NCI-H2227 treated with DMSO at 0.1 percent for 48 hours (cell line): ENCODE measurements around the gene SLC39A13.

ENCODE experiments used
- DNase-seq: peaks from one replicate; lab custom pipeline; 2025; lab: John Stamatoyannopoulos, UW

Gene SLC39A13

DNA sequence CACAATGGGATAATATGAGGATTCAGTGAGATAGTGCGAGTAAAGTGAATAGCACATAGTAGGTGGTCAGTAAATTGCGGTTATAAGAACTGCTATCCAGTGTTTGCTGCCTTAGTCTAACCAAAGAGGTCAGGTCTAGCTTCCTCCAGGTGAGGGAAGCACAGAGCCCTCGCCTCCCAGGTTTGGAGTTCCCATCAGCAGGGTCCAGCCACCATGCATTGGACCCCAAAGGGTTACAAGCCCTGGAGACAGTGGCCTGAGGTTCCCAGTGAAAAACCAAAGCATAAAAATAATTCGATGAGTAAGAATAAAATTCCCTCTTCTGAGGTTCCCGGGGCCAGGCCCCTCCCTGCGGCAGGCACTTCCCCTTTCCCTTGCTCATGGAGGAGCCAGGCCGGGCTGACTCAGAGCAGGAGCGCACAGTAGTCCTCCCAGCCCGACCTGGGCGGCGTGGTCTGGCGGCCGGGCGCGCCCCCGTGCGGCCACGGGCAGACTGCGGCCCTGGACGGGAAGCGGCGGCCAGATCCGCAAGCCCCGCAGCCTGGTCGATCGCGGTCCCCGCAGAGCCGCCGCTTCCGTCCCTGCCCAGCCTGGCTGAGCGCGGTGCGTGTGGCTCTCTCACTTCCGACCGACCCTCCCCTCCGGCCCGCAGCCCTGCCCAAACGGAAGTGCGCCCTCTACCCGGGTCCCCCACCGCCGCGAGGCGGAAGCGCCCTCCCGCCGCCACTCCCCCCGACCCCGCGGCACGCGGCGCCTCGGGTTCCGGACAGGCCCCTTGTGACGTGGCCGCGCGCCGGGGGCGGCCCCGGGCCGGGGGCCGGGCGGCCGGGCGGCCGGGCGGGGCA lies at the start of gene SLC39A13:
TSS of gene SLC39A13 (plus strand) at position 845 of the 845 bp plus-strand sequence. CDS start 1,505 bp downstream, outside the sequence.
- DNase-seq = peak; percentile 94

DNA sequence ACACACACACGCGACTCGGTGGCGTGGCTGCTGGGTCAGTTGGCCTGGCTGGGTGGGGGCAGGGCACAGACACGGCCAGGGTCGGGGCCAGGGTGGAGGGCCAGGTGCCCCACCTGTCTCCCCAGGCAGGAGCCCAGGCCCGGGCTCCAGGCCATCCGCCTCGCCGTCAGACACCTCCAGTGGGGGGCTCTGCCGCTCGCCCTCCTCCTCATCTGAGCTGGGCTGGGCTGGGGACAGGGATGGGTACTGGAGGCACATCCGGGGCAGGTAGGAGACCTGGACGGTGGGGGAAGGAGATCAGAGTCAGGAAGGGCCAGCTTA lies 49.7 kb upstream of the SLC39A13 start:
- no peak for DNase-seq

DNA sequence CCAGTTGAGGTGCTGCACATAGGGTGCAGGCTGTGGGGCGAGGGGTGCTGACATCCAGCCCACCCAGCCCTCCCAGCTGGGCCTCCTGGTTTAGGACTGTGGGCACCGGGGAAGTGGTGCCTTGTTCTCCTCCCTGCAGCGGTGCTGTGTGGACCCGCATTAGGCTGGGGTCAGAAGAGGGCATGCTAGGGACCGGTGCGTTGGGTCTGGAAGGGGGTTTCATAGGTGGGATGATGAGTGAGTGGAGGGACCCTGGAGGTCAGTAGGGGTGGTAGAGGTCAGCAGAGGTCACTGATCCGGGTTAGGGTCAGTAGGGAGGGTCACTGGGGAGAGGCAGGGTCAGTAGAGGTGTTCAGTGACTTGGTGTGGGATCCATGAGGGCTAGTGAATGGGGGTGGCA lies 49.2 kb upstream of the SLC39A13 start:
- DNase-seq = no peak

DNA sequence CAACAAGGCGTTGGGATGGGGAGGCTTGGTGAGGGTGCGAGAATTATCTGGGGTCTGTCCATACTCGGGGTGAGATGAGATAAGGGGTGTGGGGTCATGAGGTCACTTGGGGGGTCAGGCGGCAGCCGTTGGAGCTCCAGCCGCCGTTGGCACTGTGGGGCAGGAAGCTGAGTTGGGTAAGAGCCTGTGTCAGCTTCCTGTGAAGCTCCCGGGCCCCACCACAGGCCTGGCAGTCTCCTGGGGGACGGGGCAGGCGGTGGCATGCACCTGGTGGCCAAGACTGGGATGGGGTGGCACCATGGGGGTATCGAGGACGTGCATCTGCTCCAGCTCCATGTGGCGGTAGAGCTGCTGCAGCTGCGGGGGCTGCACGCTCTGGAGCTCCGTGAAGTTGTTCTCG lies 48.8 kb upstream of the SLC39A13 start:
- DNase-seq = no peak

DNA sequence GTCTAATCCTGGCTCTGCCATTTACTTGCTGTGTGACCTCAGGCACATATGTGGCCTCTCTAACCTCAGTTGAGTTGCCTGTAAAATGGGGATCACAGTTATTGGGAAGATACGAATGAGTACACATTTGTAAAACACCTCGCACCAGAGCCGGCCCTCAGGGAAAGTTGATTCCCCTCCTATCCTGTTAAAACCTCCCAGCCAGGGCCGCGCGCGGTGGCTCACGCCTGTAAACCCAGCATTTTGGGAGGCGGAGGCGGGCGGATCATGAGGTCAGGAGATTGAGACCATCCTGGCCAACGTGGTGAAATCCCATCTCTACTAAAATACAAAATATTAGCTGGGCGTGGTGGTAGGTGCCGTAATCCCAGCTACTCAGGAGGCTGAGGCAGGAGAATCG lies 48.0 kb upstream of the SLC39A13 start:
- no peak for DNase-seq

DNA sequence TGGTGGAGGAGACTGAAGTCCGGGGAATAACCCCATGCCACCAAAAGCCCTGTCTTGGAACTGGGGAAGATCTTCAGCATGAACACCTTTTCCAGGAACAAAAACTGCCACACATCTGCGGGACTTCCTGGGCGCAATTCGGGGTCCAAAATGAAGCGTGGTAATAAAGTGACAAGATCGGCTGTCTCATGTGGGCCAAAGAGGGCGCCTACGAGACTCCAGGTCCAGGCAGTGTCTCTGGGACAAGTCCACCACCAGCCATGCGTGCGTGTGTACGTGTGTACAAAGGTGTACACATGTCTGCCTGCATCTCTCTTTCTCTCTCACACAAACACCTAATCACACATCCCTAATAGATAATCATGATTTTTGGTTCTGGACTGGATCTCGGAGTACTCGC lies 47.0 kb upstream of the SLC39A13 start:
- no peak for DNase-seq

DNA sequence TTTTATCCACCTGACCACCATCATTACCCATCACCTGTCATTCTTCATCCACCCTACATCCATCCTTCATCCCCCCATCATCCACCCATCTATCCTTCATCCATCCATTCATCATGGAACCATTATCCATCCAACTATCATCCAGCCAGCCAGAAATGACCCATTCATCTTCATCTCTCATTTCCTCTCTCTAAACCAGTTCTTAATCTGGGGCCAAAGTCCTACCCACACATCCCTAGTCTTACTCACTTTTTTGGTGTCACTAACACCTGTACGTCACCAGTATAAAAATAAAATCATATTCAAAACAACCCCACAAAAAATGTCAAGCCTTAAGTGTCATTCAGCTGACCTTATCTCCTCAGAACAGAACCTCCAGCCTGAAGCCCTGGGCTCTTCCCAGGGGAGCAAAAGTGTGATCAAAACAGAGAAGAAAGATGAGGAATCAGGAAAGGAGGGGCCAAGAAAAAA lies 42.3 kb upstream of the SLC39A13 start:
- DNase-seq = no peak

DNA sequence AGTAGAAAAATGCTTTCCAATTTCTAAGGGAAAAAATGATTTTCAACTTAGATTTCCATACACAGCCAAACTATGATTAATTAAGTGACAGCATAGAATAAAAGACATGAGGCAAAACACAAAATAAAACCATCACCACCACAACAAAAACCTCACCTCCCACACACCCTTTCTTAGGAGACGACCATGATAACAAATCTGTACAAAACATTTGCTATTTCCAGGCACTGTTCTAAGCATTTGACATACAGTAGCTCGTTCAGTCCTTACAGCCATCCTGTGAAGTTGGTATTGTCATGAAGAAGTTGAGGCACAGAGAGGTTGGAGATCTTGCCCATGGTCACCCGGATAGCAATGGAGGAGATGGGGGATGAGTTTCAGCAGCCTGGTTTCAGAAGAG lies 38.7 kb upstream of the SLC39A13 start:
- no peak for DNase-seq

DNA sequence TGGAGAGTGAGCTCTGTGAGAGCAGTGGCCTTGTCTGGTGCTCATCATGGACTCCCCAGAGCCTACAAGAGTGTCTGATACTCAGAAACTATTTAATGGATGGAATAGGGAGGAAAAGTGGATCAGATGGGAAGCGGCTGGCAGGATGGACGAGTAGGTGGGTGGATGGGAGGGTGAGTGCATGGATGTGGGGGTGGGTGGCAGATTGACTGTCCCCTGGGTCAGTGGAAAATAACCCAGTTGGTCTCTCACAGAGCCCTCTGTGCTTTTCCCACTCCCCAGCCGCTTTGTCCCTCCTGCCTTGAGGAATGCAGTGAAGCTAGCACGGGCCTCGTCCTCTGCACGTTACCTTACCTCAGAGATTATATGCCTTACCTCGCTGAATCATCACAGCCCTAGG lies 36.0 kb upstream of the SLC39A13 start:
- no peak for DNase-seq

DNA sequence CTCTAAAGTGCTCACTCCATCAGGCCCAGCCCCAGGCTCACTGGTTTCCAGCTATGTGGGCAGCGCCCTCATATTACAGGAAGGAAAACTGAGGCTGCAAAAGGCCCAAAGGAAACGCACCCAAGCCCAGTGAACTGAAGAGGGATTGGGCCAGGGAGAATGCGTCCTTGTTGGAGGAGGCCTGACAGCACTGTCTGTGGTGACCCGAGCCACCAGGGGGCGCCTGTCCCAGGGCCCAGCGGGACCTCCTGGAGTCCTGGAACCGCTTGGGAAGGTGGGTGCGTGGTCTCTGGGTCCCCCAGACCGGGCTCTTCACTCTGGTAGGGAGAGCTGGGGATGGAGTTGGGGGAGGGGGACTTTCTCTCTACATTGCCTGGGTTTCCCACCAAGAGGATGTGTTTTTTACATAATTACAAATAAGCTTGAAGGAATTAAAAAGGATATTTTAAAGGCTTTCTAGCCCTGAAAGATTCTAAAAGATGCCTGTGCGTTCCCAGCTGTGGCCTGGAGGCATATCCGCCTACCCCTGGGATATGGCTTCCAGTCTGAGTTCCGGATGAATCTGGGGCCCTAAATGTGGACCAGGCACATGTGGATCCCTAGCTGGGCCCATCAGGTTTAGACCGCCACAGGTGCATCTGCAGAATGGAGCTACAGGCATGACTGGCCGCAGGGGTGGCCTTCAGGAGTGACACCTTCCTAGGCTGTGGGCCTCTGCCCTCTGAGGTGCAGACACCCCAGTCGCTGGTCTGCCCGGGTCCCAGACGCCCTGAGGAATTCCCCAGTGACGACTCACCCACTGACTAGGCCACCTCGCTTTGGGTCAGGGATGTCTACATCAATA lies 34.3 kb upstream of the SLC39A13 start:
- DNase-seq = peak; percentile 6

DNA sequence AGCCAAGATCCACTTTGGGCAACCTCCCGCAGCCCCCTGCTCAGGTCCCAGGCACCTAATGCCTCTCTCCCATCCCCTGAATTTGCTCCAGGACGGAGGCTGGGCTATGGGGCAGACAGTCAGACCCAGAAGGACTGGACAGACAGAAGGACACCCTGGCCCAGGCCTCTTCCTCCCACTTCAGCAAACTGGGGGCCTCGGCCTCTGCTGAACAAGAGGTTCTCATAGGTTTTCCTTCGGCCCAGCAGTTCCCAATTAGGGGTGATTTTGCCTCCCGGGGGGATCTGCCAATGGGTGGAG lies 33.7 kb upstream of the SLC39A13 start:
- no peak for DNase-seq

DNA sequence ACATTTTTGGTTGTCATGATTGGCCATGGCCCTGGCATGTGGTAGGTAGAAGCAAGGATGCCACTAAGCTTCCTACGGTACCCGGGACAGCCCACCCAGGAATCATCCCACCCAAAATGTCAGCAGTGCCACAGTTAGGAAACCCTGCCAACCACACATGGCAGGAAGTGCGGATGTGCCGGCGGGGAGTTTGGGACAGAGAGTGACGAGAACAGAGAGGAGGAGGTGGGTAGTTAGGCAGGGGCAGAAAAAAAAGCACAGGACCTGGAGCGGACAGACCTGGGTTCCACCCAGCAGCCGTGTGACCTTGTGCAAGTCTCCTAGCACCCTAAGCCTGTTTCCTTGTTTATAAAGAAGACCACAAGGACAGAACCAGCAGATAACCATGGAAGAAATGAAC lies 33.4 kb upstream of the SLC39A13 start:
- DNase-seq = no peak

DNA sequence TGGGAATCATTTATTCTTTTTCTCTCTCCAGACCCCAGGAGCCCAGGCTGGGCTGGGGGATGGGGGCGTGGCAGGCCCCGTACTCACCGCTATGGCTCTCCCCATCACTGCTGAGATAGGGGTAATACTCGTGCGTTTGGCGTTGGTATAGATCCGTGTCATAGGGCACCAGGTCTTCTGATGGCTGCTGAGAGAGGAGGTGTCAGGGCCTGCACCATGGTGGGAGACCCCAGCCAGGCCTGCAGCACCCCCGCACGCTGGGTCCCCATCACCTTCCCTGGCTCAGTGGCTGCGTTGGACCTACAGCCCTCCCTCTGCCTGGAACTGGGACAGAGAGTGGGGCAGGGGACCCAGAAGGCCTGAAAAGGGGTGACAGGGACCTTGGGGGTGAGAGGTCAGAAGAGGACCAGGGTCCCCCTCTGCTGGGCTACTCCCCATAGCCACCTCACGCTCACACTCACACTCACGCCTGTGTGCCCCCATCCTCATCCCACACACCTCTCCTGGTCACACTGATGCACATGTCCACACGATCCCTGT lies 32.8 kb upstream of the SLC39A13 start:
- DNase-seq = no peak

DNA sequence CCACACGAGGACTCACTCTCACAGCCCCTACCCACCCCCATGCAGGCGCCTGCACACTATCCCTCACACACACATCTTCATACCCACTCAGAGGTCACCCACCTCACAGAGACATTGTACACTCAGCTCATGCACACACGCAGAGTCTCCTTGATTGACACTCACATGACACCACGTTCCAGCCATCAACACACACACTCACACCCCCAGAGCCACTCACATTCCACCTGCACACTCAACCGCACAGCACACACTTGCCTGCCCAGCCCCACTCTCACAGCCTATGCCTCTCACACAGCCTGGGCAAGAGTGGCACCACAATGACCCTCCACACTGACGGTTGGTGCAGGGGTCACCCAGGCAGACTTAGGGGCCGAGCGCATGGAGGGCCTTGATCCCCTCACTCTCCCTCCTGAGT lies 32.3 kb upstream of the SLC39A13 start:
- no peak for DNase-seq

DNA sequence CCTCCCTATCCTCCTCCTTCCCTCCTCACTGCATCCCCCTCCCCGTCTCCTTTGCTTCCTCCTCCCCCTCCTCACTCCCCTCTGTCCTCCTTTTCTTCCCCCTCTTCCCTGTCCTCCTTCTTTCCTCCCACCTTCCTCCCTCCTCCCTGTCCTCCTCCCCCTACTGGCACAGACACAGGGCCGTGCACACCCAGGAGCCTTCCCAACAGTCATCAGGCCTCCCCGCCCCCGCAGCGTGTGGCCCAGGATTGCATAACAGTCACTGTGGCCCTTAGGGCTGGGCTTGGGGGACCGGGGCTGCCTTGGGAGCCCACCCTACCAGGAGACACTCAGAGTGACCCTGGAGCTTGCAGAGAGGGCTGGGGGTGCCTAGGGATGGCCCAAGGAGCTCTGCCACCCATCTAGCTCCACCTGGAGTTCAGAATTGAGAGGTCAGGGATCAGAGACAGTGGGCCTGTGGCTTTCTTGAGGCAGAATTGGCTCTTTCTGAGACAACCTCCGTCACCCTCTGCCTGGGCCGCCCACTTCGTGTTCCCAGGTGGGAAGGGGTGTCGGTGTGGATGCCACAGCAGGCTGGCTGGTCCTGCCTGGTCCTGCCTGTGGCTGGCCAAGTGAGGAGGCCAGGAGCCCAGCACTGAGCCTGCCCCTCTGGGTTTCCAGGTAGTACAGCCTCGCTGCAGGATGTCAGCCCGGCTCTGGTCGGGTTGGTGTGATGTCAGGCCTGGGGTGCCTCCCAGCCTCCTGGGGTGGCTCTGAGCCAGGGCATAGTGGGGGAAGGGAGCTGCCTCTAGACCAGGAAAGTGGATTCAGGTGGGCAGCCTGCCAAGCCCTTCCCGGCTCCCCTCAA lies 31.6 kb upstream of the SLC39A13 start:
- DNase-seq = no peak

DNA sequence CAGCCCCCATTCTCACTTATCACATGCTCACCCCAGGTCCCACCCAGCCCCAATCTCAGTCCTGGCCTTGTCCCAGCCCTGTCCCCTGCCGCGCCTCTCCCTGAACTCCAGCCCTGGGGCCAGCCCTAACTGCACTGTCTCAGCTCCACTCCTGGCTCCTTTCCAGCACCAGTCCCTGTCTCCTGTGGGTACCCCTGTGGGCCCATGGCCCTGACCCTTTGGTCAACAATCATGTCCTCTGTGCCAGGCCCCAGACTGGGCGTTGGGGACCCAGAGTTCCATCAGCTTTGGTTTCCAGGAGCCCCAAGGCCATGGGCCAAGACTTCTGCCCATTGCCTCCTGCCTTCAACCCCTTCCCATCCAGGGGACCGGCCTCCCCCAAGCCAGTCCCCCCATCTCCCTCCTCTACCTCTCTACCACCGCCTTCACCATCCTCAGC lies 30.8 kb upstream of the SLC39A13 start:
- DNase-seq = no peak

DNA sequence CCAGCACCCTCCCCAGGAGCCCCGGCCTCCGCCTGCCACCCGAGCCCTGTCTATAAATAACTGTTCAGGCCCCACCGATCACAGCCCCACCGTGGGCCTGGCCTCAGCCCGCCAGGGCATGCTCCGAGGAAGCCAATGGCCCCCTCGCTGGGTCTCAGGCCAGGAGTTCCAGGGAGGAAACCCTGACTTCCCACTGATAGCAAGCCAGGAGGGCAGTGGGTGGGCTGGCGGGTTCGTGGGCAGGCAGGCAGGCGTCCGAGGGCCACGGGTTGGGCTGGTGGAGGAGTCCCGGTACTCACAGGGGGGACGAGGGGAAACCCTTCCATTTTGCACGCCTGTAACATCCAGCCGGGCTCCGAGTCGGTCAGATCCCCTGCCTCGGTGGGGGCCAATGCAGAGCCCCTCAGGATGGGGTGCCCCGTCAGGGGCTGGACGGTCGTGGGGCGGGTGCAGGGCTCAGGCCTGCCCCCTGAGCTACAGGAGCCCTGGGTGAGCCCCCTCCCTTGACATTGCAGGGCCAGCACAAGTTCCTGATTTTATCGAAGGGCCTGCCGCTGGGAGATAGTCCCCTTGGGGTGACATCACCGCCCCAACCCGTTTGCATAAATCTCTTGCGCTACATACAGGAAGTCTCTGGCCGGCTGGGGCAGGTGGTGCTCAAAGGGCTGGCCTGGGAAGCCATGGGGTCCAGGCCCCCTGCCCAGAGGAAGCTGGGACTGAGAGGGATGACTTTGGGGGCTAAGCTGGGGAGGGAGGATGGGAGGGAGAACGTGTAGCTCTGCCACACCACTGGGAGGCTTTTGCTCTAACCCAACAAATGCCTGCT lies 30.2 kb upstream of the SLC39A13 start, which contains the start of gene SPI1:
TSS of gene SPI1 (minus strand) at position 538 of the 826 bp plus-strand sequence. CDS start at position 344, 194 bp downstream.
- no peak for DNase-seq

DNA sequence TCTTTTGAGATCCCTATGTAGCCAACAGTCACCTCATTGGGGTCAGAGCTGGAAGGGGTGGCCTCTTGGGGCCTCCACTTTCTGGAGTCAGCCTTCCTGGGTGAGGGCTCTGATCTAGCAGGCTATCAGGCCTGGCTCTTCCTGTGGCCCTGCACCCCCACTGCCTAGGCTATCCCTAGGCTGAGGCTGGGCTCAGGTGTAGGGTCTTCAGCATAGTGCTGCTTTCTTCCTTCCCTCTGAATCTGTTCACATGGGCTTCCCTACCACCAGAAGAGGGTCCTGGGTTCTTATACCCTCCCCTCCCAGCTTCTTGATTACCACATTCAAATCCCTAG lies 29.6 kb upstream of the SLC39A13 start:
- no peak for DNase-seq

DNA sequence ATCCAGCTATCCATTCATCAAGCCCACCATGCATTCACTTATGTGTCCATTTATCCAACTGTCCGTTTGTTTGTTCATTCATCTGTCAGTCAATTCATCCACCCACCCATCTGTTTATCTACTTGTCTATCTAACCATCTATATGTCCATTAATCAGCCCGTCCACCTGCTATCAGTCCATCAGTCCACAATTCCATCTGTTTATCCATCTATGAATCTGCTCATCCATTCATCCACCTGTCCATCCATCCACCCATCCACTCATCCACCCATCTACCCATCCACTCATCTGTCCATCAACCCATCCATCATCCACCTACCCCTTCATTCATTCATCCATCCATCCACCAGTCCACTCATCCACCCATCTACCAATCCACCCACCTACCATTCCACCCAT lies 29.1 kb upstream of the SLC39A13 start:
- DNase-seq = no peak

DNA sequence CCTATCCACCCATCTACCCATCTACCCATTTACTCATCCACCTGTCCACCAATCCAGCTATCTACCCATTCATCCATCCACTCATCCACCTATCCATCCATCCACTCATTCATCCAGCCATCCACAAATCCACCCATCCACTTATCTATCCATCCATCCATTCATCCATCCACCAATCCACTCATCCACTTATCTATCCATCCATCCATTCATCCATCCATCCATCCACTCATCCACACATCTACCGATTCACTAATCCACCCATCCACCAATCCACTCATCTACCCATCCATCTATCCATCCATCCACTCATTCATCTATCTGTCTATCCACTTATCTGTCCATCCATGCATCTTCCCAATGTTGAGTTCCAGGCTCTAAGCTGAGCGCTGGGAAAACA lies 28.3 kb upstream of the SLC39A13 start:
- DNase-seq = no peak

DNA sequence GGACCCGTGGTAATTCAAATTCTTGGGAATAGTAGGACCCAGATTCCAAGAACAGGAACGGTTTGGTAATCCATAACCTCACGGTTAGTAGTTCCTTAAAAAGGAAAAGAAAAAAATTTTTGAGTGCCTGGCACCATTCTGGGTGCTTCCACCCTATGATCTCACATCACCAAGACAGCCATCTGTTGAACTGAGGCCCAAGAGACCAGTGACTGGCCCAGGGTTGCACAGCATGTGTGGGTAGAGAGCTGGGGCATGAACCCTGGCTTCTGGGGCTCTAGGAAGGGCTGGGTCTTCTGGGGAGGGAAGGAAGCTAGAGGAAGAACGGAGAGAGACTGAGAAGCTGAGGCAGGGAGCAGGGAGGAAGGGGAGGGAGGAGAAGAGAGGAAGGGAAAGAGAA lies 25.3 kb upstream of the SLC39A13 start:
- no peak for DNase-seq
